ENCODE measurements around the gene BCDIN3D. TPM values are rescaled to one million over a fixed set of nuclear protein-coding genes. Genes with fewer than 3 reads are reported as not detected.
A peak's percentile ranks its signal among the peaks of the same experiment; 100 is the strongest.

Gene BCDIN3D
- total RNA-seq, 3 donors from 2014 or later: 2.2 to 6.0 (median 3.9) TPM

GRCh38 chr12:49828133-49829091 lies 14.5 kb downstream of the BCDIN3D start, which contains the start of gene NCKAP5L:
NCKAP5L (minus strand) TSS chr12:49828413; CDS start chr12:49804044, 24,369 bp downstream.
- DNase-seq (ENCODE audit: low spot score in 2 of 2): peak; percentile 94
- TF ChIP-seq POLR2AphosphoS5 (IDR thresholded peaks at IDR 0.05): peak in 2 of 3 donors; percentile 51 to 59
- no peak for TF ChIP-seq CTCF (IDR thresholded peaks at IDR 0.05)
- peaks cover 4 to 19% of the 10 kb centered on the region in 2 donors for H3K4me1 ChIP-seq
- H3K4me3 ChIP-seq: peak within 1 kb of the TSS; percentile 87 to 98 (median 89)
- no peaks in the 10 kb centered on the region for H3K27me3 ChIP-seq
- peak within 1 kb of the TSS; percentile 87 to 89 for H3K27ac ChIP-seq
- H3K36me3 ChIP-seq: no peaks in the 10 kb centered on the region
- intact Hi-C loops (cut with DNase I; ENCODE audit: low total_unique reads): no loop called here
- no peaks in the 10 kb centered on the region for H3K9me3 ChIP-seq

- Histone ChIP-seq H3K27me3 (no peaks in the 10 kb centered on the region), H3K27ac (peak overlapping the region; percentile 87 to 89), H3K4me1 (peaks cover 4 to 19% of the 10 kb centered on the region in 2 donors), H3K9me3 (no peaks in the 10 kb centered on the region), H3K4me3 (peak overlapping the region; percentile 87 to 98 (median 89)), H3K36me3 (no peaks in the 10 kb centered on the region)
- TF ChIP-seq CTCF (IDR thresholded peaks at IDR 0.05) (no peak), POLR2A (IDR thresholded peaks at IDR 0.05) (no peak), POLR2AphosphoS5 (IDR thresholded peaks at IDR 0.05) (no peak)
- peak in 1 of 2 donors; percentile 52 for DNase-seq (ENCODE audit: low spot score in 2 of 2)
- intact Hi-C loops (cut with DNase I; ENCODE audit: low total_unique reads): no loop called here
These were observed 15.4 kb downstream of the BCDIN3D start for GRCh38 chr12:49827401-49828099.

GRCh38 chr12:49827051-49827400 lies 15.9 kb downstream of the BCDIN3D start:
- no peak for DNase-seq (ENCODE audit: low spot score in 2 of 2)
- Histone ChIP-seq H3K4me1 (peaks cover 4 to 19% of the 10 kb centered on the region in 2 donors), H3K36me3 (no peaks in the 10 kb centered on the region), H3K27ac (peak overlapping the region; percentile 87 to 89), H3K9me3 (no peaks in the 10 kb centered on the region), H3K27me3 (no peaks in the 10 kb centered on the region), H3K4me3 (peak overlapping the region; percentile 87 to 98 (median 89))
- no peak for TF ChIP-seq CTCF (IDR thresholded peaks at IDR 0.05)
- TF ChIP-seq POLR2AphosphoS5 (IDR thresholded peaks at IDR 0.05): no peak
- no peak for TF ChIP-seq POLR2A (IDR thresholded peaks at IDR 0.05)
- intact Hi-C loops (cut with DNase I; ENCODE audit: low total_unique reads): no loop called here

GRCh38 chr12:49825971-49826421 lies 16.9 kb downstream of the BCDIN3D start:
- H3K9me3 ChIP-seq: no peaks in the 10 kb centered on the region
- no peaks in the 10 kb centered on the region for H3K27me3 ChIP-seq
- peak overlapping the region; percentile 87 to 89 for H3K27ac ChIP-seq
- H3K4me1 ChIP-seq: peaks cover 4 to 19% of the 10 kb centered on the region in 2 donors
- intact Hi-C loops (cut with DNase I; ENCODE audit: low total_unique reads): loop anchor here (1.0 kb wide), 1 partner anchor 58 kb away; no protein-coding TSS in a partner anchor
- H3K36me3 ChIP-seq: no peaks in the 10 kb centered on the region
- TF ChIP-seq CTCF (IDR thresholded peaks at IDR 0.05) (no peak), POLR2AphosphoS5 (IDR thresholded peaks at IDR 0.05) (no peak), POLR2A (IDR thresholded peaks at IDR 0.05) (no peak)
- peak overlapping the region in 2 of 3 donors; percentile 87 to 89 for H3K4me3 ChIP-seq
- DNase-seq (ENCODE audit: low spot score in 2 of 2): peak in 1 of 2 donors; percentile 80
